KOPT-K1 (cell line): ENCODE data around the gene PACS1.

Experiments used
- H3K27ac ChIP-seq: fragments of 200-600 bp; sonication (generic); 2 replicates; pipeline ENCODE4 v1.5.1; 2016; ENCODE audit warnings: antibody characterized with exemption, mild to moderate bottlenecking, low read depth, low read length; ENCODE audit not compliant: poor library complexity, severe bottlenecking
- H3K36me3 ChIP-seq: fragments of 200-600 bp; sonication (generic); 2 replicates; pipeline ENCODE4 v1.5.1; 2017; ENCODE audit warnings: antibody characterized with exemption, mild to moderate bottlenecking, low read length, moderate library complexity; ENCODE audit not compliant: insufficient read depth
- H3K9me3 ChIP-seq: fragments of 200-600 bp; sonication (generic); 2 replicates; pipeline ENCODE4 v1.5.1; 2017; ENCODE audit warnings: antibody characterized with exemption, low read length, mild to moderate bottlenecking; ENCODE audit not compliant: insufficient read depth, poor library complexity, severe bottlenecking

PACS1 gene

DNA sequence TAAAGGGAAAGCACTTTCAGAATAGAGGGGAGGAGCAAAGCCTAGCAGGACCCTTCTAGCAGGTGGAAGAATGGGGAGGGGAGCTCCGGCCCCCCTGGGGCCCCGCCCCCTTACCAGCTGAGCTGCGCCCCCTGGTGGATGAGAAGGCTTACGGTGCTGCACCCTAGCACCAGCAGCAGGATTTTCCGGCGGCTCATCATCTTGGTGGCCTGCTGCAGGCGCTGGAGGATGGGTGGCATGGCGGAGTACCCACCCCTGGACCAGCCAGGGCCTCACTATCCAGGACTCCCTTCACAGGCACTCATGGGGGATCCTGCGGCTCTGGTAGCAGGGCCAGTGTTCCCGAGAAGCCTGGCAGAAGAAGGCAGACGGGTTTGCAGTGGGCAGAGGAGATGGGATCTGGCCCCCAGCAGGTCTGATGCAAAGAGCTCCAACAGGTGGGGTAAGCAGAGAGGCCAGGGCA is 24.9 kb upstream of the PACS1 start:
- no peak overlapping the region for H3K27ac ChIP-seq

DNA sequence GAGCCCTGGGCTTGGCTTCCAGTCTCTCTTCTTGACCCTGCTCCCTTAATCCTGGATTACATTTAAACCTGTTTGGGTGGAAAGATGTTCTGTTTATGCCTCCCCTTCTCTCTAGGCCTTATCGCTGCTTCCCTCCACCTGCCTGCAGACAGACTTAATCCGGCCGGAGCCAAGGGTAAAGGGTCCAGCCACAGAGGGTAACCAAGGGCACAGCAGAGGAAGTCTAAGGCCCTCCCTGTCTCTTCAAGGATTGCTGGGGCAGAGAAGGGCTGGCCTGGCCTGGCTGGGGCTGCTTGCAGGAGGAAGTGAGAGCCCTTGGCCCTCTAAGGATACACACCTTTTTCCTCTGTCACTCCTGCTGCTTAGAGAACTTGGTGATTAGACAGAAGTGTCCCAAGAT is 23.2 kb upstream of the PACS1 start:
- no peak overlapping the region for H3K27ac ChIP-seq
- no peaks in the 10 kb centered on the region for H3K9me3 ChIP-seq
- H3K36me3 ChIP-seq: no peaks in the 10 kb centered on the region

More for the DNA sequence above, 24.9 kb upstream of the PACS1 start:
- Histone ChIP-seq H3K36me3 (no peaks in the 10 kb centered on the region), H3K9me3 (no peaks in the 10 kb centered on the region)

DNA sequence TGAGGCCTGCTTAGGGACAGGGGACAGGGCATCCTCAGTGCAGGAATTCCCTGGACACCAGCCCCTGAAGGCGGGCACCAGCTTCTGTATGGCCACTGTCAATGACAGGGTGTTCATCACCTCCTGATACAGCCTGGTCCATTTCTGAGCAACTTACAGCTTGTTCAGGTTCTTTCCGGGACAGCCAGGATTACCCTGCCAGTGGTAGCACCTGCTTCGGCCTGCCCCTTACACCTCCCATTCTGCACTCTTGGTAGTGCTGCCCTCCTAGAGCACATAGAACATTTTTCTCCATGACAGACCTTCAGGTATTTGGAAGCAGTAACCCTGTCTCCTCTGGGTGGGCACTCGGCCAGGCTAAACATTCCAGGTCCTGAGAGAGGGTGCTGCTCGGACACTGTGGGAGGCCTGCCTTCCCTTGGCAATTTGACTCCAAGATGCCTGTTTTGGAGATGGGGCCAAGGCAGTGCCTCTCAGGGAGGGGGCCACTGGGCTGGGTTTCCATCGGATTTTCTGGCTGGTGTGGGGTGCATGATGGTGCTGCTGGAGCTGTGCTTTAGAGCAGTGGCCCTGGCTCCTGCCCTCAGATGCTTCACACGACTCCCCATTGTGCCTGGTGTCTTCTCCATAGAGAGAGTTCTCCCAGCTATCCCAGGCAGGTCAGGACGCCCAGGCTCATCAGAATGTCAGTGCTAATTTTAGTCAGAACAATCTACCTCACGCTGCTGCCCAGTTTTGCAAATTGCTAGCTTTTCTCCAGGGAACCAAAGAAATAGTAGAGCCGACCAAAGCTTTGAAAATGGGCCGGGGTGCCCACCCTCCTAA is 22.3 kb upstream of the PACS1 start:
- no peaks in the 10 kb centered on the region for H3K9me3 ChIP-seq
- H3K36me3 ChIP-seq: no peaks in the 10 kb centered on the region
- H3K27ac ChIP-seq: no peak overlapping the region

DNA sequence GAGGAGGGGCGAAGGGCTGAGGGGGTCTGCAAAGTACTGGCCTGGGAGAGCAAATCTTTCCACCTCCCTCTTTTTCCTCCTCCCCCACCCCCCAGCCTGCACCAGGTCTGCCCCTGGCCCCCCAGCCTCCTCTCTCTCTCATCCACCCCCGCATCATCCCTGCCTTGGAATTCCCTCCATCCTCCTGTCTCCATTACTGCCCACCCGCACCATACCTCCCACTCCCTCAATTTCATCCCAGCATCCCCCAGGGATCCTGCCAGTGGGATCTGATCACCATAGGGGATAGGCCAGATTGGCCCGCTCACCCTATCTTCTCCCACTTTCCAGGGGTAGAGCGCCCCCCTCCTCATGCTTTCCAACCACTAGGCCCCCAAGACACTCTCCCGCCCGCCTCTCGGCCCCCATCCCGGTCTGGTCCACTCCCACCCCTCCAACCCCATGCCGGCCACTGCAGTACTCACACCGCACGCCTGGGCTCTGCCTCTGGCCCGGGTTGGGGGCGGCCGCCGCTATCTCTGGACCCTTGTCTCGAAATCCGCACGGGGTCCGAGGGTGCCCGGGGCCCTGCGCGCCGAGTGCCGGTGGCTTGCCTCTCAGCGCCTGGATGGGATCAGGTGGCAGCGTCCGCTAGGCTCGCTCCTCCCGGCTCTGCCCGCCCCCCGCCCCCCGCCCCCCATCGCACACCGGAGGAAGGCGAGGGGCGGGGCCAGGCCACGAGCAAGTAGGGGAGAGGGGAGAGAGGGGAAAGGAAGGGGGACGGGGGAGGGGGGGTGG is 21.3 kb upstream of the PACS1 start, which contains the start of gene GAL3ST3:
TSS of gene GAL3ST3 (minus strand) at position 615 of the 777 bp plus-strand sequence. CDS start 3,746 bp downstream, outside the sequence.
- no peak within 1 kb of the TSS for H3K27ac ChIP-seq
- peaks cover 6% of the 10 kb centered on the region; the same call in 1 of the 2 replicates for H3K36me3 ChIP-seq
- H3K9me3 ChIP-seq: no peaks in the 10 kb centered on the region

DNA sequence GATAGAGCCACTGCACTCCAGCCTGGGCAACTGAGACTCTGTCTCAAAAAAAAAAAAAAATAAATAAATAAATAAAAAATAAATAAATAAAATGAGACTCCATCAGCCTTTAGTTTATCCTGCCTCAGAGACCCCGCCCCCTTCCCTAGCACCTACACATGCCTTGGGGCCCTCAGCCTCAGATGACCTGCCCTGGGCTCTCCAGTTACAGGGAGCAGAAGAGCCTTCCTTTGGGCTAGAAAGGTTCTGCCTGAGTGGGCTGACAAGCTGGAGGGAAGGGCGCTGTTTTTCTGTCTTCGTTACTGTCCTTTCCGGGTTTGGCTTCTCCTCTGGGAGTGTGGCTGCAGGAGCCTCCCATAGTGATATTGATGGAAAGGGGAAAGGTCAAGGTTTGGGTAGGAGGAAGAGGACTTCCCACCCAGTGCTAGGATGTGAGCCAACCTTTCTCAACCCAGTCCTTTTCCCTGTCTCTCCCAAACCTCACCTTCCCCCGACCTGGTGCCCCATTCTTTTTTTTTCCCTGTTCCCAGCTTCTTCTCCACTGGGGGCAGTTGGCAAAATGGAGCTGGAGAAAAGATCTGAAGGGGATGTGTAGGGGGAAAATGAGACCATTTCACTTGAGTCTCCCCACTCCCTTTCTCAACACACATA is 19.4 kb upstream of the PACS1 start:
- H3K36me3 ChIP-seq: peaks cover 25% of the 10 kb centered on the region
- H3K27ac ChIP-seq: peak overlapping the region; percentile 86

DNA sequence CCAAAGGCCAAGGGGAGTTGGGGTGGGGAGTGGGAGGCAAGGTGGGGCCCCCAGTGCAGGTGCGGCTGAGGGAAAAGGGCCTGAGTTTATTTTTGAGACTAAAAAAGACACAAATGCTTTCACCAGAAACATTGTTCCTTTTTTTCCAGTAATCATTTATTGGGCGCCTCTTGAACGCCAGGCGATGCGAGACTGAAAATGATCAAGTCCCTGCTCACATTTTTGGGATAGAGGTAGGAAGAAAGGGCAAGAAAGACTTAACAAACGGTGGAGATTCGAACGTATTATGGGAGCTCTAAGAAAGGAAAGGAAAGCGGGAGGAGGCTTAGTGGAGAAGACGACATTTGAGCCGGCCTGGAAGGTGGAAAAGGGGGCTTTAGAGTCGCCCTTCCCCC is 18.7 kb upstream of the PACS1 start:
- Histone ChIP-seq H3K36me3 (peaks cover 32% of the 10 kb centered on the region), H3K9me3 (no peaks in the 10 kb centered on the region), H3K27ac (peak overlapping the region; percentile 86)

More for the DNA sequence above, 19.4 kb upstream of the PACS1 start:
- no peaks in the 10 kb centered on the region for H3K9me3 ChIP-seq

DNA sequence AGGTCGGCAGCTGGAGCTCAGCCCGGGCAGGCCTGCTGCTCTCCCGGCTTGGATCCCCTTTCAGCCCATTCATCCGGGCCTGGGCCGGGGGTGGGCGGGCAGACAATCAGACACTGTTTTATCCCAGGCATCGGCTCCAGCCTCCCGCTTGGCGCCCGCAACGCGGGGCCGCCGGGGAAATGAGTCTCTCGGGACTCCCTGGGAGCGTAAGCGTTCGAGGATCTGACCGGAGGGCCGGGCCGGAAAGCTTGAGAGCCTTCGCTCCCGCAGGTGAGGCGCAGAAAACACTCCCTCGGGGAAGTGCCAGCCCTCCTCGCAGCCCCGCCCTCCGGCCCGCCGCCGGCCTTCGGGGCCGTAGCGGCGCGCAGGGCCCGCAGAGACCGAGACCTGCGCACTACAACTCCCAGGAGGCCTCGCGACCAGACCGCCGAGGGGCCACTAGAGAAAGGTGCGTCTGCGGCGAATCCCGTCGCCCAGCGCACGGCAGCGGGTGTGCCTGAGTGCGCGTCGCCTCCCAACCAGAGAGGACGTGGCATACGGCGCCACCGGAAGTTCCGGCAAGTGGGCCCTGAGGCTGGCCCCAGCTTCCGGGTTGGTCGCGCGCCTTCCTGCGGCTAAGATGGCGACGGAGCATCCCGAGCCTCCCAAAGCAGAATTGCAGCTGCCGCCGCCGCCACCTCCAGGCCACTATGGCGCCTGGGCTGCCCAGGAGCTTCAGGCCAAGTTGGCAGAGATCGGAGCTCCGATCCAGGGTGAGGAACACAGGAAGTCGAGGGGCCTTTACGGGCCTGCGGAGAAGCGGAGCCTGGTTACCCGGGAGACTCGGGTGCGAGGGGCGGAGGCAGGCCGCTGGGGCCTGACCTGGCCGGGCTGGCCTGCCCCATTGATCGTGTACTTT is 18.1 kb upstream of the PACS1 start, which contains the start of gene SF3B2:
TSS of gene SF3B2 (plus strand) at position 599 of the 898 bp plus-strand sequence. CDS start at position 620, 21 bp downstream.
- Histone ChIP-seq H3K9me3 (no peaks in the 10 kb centered on the region), H3K36me3 (peaks cover 38% of the 10 kb centered on the region), H3K27ac (peak within 1 kb of the TSS; percentile 86)

DNA sequence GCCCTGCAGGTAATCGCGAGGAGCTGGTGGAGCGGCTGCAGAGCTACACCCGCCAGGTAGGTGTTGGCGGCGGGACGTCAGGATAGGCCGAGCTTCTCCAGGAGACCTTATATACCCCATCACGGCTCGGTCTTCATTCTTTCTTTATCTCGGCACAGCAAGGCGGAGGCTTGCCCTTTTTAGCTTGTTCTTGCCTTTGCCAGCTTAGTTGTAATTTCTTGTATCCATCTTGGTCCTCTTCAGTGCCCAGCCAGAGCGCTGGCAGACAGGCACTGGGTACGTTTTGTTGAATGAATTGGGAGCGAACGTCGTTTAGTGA is 17.4 kb upstream of the PACS1 start:
- Histone ChIP-seq H3K27ac (peak overlapping the region; percentile 86), H3K36me3 (peaks cover 44% of the 10 kb centered on the region), H3K9me3 (no peaks in the 10 kb centered on the region)

DNA sequence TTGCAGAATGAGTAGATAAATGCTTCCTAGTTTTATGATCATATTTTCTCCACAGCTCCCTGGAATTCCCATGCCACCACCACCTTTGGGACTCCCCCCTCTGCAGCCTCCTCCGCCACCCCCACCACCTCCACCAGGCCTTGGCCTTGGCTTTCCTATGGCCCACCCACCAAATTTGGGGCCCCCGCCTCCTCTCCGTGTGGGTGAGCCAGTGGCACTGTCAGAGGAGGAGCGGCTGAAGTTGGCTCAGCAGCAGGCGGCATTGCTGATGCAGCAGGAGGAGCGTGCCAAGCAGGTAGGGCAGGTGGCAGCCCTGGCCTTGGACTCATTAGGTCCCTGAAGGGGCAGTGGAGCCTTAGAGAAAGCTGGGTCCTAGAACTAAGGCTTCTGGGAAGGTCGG is 15.1 kb upstream of the PACS1 start:
- Histone ChIP-seq H3K27ac (no peak overlapping the region), H3K9me3 (no peaks in the 10 kb centered on the region), H3K36me3 (peaks cover 68% of the 10 kb centered on the region)

DNA sequence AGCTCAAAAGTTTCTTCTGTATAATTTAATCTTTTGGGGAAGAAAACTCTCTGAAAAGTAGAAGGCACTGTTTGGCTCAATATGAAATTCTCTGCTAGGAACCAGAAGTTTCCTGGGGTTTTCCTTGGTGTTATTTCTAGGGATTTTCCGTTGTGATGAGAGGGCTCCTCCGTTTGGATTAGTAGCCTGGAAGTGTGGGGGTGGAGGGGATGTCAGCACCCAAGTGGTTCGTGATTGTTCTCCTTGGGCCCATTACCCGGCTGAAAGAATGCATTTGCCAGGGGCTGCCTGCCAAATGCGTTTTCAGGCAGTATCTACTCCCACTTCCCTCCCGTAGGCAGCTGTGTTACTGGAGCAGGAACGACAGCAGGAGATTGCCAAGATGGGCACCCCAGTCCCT is 13.6 kb upstream of the PACS1 start:
- Histone ChIP-seq H3K36me3 (peaks cover 83% of the 10 kb centered on the region), H3K27ac (no peak overlapping the region), H3K9me3 (no peaks in the 10 kb centered on the region)

DNA sequence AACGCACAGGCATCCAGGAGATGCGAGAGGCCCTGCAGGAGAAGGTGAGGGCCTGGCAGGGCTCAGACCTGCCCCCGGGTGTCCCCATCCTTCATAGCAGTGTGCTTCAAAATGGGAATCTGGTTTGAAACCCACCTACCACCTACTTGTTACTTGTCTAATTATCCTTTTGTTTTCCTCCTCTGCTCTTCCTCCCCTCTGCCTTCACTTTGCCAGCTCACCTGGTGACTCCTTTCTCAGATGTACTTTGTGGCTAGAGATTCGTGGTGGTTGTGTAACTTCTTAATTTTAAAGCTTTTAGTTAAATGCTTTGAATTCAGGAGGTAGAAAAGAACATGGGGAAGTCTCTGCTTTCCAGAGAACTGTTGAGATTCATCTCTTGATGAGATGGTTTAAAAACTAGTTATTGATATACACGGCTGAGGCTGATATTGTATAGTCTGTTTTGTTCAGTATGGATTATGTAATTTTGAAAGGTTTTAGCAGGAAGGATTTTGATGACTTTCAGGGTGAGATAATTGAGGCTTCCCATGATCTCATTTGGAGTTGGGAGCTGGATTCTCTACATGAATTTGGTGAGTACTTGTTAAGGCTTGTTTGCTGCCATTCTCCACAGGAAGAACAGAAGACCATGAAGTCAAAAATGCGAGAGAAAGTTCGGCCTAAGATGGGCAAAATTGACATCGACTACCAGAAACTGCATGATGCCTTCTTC is 9.9 kb upstream of the PACS1 start:
- Histone ChIP-seq H3K36me3 (peaks cover 99% of the 10 kb centered on the region), H3K27ac (no peak overlapping the region)

DNA sequence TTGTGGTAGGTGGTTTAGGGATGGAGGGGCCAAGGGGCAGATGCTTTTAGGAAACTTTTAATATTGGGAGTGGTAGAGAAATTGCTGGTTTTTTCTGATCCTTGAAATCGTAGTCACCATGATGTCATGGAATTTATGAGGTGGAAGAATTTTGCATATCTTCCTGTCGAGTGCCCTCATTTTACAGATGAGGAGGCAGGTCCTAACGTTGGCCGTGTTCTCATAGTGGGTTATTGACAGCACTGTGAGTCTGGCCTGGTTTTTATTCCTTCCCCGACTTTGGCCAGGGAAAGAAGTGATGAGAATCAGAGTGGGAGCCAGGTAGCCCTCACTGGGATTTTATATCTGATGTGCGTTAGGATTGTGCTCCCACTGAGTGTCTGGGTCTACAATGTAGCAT is 8.8 kb upstream of the PACS1 start:
- H3K27ac ChIP-seq: no peak overlapping the region
- peaks cover 99% of the 10 kb centered on the region for H3K36me3 ChIP-seq
- H3K9me3 ChIP-seq: no peaks in the 10 kb centered on the region

More for the DNA sequence above, 9.9 kb upstream of the PACS1 start:
- H3K9me3 ChIP-seq: no peaks in the 10 kb centered on the region

DNA sequence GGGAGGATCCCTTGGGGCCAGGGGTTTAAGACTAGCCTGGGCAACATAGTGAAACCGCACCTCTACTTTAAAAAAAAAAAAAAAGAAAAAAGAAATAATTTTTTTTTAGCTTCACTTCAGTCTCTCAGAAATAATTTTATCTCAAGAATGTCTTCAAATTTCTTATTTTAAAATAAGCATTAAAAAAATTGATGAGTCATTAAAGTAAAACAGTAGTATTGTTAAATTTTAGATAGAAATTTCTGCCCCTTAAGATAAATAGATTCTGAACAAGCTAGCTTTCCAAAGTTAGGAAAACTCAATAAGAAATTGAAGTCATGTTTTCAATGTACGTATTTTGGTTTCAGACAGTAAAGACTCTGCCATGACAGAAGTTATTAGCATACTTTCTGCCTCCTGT is 7.7 kb upstream of the PACS1 start:
- peaks cover 99% of the 10 kb centered on the region for H3K36me3 ChIP-seq
- no peaks in the 10 kb centered on the region for H3K9me3 ChIP-seq
- H3K27ac ChIP-seq: no peak overlapping the region

DNA sequence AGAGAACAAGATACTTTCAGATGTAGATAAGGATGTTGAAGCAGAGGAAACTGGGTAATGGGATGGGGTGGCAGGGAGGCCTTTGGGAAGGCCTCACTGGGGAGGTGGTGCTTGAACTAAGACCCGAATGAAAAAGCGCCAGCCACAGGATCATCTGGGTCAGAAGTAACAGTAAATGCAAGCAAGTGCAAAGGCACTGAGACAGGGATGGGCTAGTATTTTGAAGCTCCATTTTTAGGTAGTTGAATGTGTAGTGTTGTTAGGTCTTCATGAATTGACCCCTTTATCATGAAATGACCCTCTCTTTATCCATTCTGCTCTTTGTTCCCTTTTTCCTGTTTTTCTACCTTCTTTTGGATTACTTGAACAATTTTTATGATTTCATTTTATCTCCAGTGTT is 6.2 kb upstream of the PACS1 start:
- no peaks in the 10 kb centered on the region for H3K9me3 ChIP-seq
- peaks cover 99% of the 10 kb centered on the region for H3K36me3 ChIP-seq
- H3K27ac ChIP-seq: no peak overlapping the region
